Activated naive CD4-positive, alpha-beta T cell treated with anti-CD3 and anti-CD28 coated beads, Interleukin-2, amount 50 U/mL, for 72 hours (primary cell): Measurements from ENCODE around the gene MAST3. TPM values are rescaled to one million over a fixed set of nuclear protein-coding genes. Genes with fewer than 3 reads are reported as not detected.
"Not testable (repeated sequence)": the region's sequence is repeated elsewhere in the genome, so short reads cannot be mapped to it uniquely, and the experiment has no call there.

ENCODE experiments used
- ATAC-seq, 2 donors: fragments of 150-1000 bp; cut with Tn5 transposase; 2 replicates each; pipeline ENCODE4 v1.10.0; 2021; ENCODE audit warnings: mild to moderate bottlenecking in 2 of 2, moderate library complexity in 2 of 2
- DNase-seq, 2 donors: peaks; one replicate each; pipeline ENCODE4 v3.0.0; 2021 to 2022; ENCODE audit warnings: low spot score in 2 of 2
- H3K27ac Mint-ChIP-seq, 2 donors: one replicate each; pipeline ENCODE4 v1.8.0; 2022; ENCODE audit warnings: mild to moderate bottlenecking in 2 of 2, mixed read lengths in 2 of 2
- H3K36me3 Mint-ChIP-seq, 2 donors: one replicate each; pipeline ENCODE4 v1.8.0; 2022; ENCODE audit warnings: mixed read lengths in 2 of 2
- H3K9me3 Mint-ChIP-seq, 2 donors: one replicate each; pipeline ENCODE4 v1.8.0; 2022; ENCODE audit warnings: mixed read lengths in 2 of 2
- total RNA-seq, 2 donors: library from RNA; stranded (reverse); gene quantifications; one replicate each; pipeline ENCODE4 v1.2.3, GENCODE V29; 2022

Gene MAST3
- total RNA-seq, 2 donors from 2014 or later, result 19.5 to 54.6 TPM

DNA sequence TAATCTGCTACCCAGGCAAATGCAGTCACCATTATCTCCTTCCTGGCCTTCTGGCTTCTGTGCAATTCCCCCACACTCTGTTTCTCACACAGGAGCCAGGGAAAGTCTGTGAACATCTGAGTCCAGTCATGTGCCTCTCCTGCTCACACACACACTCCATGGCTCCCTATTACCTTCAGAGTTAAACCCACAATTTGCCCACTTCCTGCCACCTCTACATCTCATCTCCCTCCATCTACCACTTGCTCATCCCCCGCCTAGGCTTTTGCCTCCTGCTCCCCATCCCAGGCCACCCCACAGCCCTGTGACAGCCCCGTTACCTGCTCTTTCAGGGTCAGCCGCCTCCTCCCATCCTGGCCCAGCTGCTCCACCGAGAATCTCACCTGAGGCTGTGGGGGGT is 24.4 kb upstream of the MAST3 start:
- Mint-ChIP-seq H3K9me3 (no peaks in the 10 kb centered on the region), H3K27ac (peak overlapping the region in 1 of 2 donors; percentile 86), H3K36me3 (no peaks in the 10 kb centered on the region)
- ATAC-seq (peak in 1 of 2 donors; percentile 78), DNase-seq (no peak)

DNA sequence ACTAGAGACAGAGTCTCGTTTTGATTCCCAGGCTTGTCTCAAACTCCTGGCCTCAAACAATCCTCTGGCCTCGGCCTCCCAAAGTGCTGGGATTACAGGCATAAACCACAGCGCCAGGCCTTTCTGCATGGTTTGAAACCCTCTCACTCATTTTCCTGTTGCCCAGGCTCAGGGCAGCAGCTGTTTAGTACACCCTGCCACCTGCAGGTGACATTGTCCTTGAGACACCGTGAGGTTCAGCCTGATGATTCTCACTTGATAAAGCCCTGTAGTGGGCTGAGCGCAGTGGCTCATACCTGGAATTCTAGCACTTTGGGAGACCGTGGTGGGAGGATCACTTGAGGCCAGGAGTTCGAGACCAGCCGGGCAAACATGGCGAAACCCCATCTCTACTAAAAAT is 23.4 kb upstream of the MAST3 start:
- no peaks in the 10 kb centered on the region for H3K9me3 Mint-ChIP-seq
- peak overlapping the region in 1 of 2 donors; percentile 44 for H3K27ac Mint-ChIP-seq
- ATAC-seq (no peak), DNase-seq (no peak)
- no peaks in the 10 kb centered on the region for H3K36me3 Mint-ChIP-seq

DNA sequence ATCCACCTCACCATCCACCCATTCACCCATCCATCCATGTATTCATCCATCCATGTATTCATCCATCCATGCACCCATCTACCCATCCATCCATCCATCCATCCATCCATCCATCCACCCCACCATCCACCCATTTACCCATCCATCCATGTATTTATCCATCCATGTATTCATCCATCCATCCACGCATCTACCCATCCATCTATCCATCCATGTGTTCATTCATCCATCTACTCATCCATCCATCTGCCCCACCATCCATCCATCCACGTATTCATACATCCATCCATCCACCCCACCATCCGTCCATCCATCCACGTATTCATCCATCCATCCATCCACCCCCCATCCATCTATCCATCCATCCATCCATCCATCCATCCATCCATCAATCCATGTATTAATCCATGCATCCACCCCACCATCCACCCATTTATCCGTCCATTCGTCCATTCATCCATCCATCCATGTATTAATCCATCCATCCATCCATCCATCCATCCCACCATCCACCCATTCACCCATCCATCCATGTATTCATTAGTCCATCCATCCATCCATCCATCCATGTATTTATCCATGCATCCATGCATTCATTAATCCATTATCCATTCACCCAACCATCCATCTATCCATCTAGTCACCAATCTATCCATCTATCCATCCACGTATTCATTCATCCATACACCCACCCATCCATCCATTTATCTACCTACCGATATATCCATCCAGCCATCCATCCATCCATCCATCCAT is 13.5 kb upstream of the MAST3 start:
- no peak overlapping the region for H3K27ac Mint-ChIP-seq

DNA sequence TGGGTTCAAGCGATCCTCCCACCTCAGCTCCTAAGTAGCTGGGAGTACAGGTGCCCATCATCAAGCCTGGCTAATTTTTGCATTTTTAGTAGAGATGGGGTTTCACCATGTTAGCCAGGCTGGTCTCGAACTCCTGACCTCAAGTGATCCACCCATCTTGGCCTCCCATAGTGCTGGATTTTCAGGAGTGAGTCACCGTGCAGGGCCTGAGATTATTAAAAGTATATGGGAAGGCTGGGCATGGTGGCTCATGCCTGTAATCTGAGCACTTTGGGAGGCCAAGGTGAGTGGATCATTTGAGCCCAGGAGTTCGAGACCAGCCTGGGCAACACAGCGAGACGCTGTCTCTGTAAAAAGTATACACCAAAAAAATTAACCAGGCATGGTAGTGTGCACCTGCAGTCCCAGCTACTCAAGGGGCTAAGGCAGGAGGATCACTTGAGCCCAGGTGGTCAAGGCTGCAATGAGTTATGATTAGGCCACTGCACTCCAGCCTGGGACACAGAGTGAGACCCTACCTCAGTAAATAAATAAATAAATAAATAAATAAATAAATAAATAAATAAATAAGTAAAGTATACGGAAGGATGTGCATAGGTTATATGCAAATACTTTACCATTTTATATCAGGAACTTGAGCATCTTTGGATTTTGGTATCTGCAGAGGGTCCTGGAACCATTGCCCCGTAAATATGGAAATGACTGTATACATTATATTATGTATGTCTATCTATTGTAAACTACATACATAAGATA is 11.7 kb upstream of the MAST3 start:
- peaks cover 0 to 8% of the 10 kb centered on the region in 2 donors for H3K36me3 Mint-ChIP-seq
- no peak for DNase-seq
- H3K27ac Mint-ChIP-seq, result peak overlapping the region; percentile 89 to 97
- peaks cover 6 to 10% of the 10 kb centered on the region in 2 donors for H3K9me3 Mint-ChIP-seq
- no peak for ATAC-seq

More for the DNA sequence above, 13.5 kb upstream of the MAST3 start:
- peaks cover 6 to 10% of the 10 kb centered on the region in 2 donors for H3K9me3 Mint-ChIP-seq
- DNase-seq, result no peak
- peaks cover 0 to 8% of the 10 kb centered on the region in 2 donors for H3K36me3 Mint-ChIP-seq
- no peak for ATAC-seq

DNA sequence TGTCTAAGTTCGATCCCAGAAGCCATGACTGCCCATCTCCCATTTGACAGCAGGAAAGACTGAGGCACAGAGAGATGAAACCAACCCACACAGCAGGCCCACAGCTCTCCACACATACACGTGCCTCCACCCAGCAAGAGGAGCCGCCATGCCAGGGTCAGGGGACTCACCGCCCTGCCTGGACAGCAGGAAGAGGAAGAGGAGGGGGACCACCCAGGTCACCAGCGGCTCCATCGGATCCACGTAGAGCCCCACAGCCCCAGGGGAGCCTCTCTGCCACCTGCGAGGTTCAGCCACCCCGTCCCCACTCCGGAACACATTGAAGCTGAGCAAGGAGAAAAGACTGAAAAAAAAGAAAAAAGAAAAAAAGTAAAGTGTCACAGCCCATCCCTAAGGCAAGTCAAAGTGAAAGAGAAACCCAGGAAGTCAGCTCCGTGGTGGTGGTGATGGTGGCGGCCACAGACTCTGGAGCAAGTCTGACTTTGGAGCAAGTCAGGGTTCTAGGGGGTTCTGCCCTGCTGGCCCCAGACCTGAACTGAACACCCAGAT is 10.9 kb upstream of the MAST3 start, which contains the start of gene IL12RB1:
IL12RB1 (minus strand) TSS at position 345 of the 549 bp plus-strand sequence; CDS start at position 234, 111 bp downstream.
- Mint-ChIP-seq H3K9me3 (peaks cover 6 to 10% of the 10 kb centered on the region in 2 donors), H3K27ac (peak within 1 kb of the TSS; percentile 89 to 97), H3K36me3 (peaks cover 0 to 8% of the 10 kb centered on the region in 2 donors)
- DNase-seq (peak; percentile 58 to 83), ATAC-seq (peak; percentile 69 to 78)

DNA sequence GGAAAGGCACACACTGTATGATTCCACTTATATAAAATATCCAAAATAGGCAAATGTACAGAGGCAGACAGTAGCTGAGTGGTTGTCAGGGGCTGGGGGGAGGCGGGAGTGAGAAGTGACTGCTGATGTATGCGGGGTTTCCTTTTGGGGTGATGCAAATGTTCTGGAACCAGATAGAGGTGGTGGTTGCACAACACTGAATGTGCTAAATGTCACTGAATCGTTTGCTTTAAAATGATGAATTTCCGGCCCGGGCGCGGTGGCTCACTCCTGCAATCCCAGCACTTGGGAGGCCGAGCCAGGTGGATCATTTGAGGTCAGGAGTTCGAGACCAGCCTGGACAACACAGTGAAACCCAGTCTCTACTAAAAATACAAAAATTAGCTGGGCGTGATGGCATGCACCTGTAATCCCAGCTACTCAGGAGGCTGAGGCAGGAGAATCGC is 8.5 kb upstream of the MAST3 start:
- peak; percentile 62 to 65 for ATAC-seq
- H3K9me3 Mint-ChIP-seq, H3K36me3 Mint-ChIP-seq: not testable (repeated sequence)
- DNase-seq, result peak; percentile 43 to 85
- peak overlapping the region; percentile 91 to 97 for H3K27ac Mint-ChIP-seq

DNA sequence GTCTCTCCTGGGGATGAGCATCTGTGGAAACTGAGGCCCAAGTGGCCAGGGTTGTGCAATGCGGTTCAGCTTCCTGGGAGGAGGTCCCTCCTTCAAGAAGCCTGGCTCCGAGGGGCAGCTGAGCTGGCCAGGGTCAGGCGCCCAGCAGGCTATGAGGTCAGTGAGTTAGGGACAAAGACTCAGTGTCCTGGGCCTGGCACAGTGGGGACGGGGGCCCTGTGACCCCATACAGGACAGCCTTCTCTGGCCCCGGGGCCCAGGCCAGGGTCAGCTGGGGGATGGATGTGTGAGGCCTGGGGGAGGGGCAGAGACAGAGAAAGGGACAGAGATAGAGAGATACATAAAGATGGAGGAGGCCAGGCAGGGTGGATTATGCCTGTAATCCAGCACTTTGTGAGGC is 7.9 kb upstream of the MAST3 start:
- ATAC-seq (no peak), DNase-seq (no peak)
- Mint-ChIP-seq H3K9me3 (no peaks in the 10 kb centered on the region), H3K36me3 (no peaks in the 10 kb centered on the region), H3K27ac (peak overlapping the region; percentile 95 to 97)

DNA sequence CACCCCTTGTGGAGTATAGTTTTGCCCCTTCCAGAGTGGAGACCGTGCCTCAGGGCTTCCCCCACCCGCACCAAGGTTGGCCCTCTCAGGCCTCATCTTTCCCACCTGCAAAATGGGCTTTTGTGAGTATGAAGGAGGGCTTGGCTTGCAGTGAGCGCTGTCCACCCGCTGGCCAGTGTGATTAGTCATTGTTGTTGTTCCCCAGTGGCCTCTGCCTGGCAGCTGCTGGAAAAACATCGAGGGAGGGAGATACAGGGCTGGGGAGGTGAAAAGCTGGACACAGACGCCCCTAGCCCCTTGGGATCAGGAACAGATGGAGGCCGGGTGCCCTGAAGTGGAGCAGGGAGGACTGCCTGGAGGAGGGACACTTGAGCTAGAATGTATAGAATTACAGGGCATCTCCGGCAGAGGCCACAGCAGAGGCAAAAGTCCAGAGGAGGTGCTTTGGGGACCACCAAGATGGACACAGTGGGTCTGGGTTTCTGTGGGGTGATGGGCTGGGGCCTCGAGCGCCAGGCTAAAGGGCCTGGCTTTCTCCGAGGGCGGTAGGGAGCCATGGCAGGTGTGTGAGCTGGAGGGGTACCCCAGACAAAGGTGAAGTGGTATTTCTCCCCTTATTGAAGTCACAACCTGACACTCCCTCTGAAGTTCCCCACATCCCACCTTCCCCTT is 6.9 kb upstream of the MAST3 start:
- DNase-seq (no peak), ATAC-seq (no peak)

DNA sequence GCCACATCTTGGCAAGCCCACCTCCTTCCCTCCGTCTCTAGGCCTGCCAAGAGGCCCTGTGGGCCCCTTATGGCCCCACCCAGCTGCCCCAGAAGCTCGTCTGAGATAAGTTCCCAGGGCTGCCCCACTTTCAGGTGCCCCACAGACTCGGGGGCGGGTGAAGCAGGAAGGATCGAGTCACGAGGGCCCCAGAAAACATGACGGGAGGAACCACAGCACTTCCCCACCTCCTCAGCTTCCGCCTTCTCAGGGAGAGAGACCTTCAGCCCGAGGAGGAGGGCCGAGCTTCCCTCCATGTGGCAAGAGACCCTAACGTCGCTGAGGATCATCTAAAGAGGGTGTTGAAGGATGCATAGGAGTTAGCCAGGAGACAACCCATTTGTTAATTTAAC is 6.4 kb upstream of the MAST3 start:
- DNase-seq (peak; percentile 66 to 86), ATAC-seq (peak; percentile 64 to 73)
- Mint-ChIP-seq H3K9me3 (no peaks in the 10 kb centered on the region), H3K27ac (peak overlapping the region; percentile 95 to 97), H3K36me3 (no peaks in the 10 kb centered on the region)

More for the DNA sequence above, 6.9 kb upstream of the MAST3 start:
- Mint-ChIP-seq H3K36me3 (no peaks in the 10 kb centered on the region), H3K9me3 (no peaks in the 10 kb centered on the region), H3K27ac (peak overlapping the region; percentile 95 to 97)

DNA sequence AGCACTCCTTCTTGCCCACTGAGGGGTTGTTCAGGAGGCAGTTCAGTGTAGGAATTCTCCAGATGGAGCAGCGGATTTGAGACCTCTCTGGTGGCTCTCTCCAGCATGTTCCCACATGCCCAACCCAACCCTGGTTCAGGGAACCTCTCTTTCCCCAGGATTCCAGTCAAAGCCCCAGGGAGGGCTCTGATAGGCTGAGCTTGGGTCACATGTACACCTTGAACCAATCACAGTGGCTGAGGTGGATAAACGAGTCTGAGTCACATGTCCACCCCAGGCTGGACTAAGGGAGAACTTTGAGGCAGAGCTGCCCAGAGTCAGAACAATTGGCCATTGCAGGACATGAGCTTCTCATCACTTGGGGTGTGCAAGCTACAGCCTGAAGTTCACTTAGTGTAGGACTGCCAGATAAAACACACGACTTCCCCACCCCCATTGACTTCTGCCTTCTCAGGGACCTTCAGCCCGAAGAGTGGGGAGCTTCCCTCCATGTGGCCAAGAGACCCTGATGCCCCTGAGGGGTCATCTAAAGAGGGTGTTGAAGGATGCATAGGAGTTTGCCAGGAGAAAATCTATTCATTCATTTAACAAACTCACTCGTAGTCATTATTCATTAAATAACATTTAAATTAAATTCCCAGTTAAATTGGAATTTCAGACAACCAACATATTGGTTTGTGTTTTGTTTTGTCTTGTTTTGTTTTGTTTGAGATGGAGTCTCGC is 4.0 kb upstream of the MAST3 start:
- Mint-ChIP-seq H3K36me3 (no peaks in the 10 kb centered on the region), H3K27ac (no peak overlapping the region), H3K9me3 (no peaks in the 10 kb centered on the region)
- ATAC-seq (no peak), DNase-seq (no peak)

DNA sequence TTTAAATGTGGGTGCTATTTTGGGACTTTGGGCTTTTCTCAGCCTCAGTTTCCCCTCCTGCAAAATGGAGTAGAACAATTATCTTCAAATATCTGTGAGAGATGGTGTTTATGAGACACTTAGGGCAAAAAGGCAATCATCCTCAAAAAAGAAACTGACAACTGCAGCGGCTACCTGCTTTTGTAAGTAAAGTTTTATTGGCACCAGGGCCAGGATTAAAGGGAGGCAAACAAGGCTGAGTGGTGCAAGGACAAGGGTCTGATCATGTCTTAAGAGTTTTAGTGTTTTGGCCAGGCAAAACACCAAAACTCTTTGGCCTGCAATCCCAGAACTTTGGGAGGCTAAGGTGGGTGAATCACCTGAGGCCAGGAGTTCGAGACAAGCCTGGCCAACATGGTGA is 1.3 kb upstream of the MAST3 start:
- DNase-seq (no peak), ATAC-seq (no peak)
- Mint-ChIP-seq H3K9me3 (no peaks in the 10 kb centered on the region), H3K27ac (peak overlapping the region in 1 of 2 donors; percentile 65), H3K36me3 (no peaks in the 10 kb centered on the region)

DNA sequence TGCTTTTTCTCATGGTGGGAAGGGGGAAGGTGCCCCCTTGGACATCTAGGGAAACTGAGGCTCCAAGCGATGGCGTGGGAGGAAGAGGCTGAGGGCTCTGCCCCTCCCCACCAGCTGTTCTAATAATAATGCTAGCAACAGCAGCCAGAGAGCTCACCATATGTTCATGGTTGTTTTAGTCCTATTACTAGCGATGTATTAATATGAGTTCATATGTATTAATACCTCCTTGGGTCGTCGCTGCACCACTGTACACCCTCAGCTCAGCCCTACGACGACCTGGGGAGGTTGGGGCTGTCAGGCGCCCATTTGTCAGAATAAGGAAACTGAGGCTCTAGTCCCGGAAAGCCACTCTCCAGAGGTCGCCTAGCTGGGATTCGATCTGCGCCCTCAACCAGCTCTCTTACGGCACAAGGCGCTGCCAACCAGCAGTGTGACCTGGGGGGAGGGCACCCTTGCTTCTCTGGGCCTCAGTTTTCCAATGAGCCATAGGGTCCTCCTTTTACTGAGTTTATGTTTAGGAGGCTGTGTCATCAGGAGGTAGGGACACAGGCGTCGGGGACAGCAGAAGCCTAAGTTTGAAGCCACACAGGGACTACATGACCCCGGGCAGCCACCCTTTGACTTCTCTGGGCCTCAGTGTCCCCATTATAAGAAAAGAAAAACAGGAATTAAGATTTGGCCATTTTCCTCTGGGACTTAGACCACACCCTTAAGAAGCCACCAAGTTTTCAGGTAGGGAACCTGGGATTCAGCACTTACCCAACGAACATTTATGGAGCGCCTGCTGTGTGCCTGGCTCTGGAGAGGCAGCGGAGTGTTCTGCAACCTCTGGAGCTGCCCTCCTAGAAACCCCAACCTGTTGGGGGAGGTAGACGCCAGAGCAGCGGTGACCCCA is 664 bp downstream of the MAST3 start:
- Mint-ChIP-seq H3K9me3 (no peaks in the 10 kb centered on the region), H3K27ac (peak overlapping the region; percentile 13 to 77), H3K36me3 (no peaks in the 10 kb centered on the region)
- ATAC-seq (peak; percentile 7 to 79), DNase-seq (peak in 1 of 2 donors; percentile 73)

DNA sequence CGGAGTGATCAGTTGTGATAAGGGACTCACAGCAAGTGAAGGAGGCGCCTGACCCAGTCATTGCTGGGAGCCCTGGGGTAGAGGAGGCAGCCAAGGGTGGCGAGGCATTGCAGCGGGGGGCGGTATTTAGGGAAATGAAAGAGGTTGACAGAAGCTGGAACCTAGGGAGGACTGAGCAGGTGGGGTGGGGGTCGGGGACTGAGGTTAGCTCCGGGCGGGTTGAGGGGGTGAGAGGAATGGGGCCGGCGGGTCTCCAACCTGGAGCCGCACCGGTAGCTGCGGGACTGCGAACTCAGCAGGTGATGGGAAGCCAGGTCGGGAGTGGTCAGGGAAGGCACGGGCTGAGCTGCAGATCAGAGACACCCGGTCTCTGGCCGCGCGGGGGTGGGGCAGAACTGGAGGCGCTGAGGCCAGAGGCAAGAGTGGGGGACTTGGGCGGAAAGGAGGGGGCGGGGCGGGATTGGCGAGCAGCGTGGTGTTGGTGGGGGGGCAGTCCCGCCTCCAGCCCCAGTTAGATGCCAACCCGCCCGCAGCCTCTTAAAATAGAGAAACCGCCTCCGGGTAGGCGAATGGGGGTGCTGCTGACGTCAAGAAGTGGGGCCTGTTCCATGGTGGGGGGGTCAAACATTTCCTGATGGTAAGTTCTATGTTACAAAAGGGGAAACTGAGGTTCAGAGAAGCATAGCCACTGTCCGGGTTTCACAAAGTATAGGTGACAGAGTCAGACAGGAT is 1.5 kb downstream of the MAST3 start:
- DNase-seq (peak in 1 of 2 donors; percentile 67), ATAC-seq (peak; percentile 7 to 32)
- Mint-ChIP-seq H3K9me3 (no peaks in the 10 kb centered on the region), H3K27ac (peak overlapping the region; percentile 13 to 77), H3K36me3 (no peaks in the 10 kb centered on the region)

DNA sequence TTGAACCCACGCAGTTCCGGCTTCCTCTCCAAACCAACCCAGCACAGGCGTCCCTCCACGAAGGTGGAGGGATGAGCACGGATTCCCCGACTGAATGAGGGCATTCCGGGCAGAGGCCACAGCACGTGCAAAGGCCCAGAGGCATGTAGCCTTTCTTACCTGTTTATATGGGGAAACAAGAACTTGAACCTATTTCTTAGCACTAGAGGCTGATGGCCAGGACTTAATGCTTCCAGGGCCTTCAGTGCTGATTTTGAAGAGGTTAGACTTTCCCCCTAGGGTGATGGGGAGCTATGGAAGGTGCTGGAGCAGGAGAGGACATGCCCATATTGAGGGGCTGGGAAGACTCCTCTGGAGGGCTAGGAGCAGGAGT is 2.0 kb downstream of the MAST3 start:
- peak overlapping the region; percentile 11 to 77 for H3K27ac Mint-ChIP-seq
- DNase-seq (no peak), ATAC-seq (no peak)
- no peaks in the 10 kb centered on the region for H3K9me3 Mint-ChIP-seq
- H3K36me3 Mint-ChIP-seq, result no peaks in the 10 kb centered on the region

DNA sequence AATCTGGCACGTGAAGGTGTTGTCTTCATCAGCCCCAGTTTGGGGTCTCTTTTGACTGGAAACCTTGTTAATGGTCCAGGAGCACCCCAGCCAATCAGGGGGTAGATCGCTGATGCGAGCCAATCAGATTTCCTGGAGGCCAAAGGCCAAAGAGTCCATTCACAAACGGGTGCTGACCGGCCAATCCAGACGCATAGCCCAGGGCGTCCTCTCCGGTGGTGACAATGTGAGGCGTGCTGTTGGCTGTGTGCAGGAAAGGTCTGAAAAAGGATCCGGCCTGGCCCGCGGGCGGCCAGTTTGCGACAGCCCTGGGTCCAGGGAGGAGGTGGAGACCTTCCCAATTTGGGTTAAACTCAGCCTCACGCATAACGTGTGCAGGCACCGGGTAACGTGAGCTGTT is 3.1 kb downstream of the MAST3 start:
- no peak overlapping the region for H3K27ac Mint-ChIP-seq
- DNase-seq (no peak), ATAC-seq (no peak)
- no peaks in the 10 kb centered on the region for H3K9me3 Mint-ChIP-seq
- no peaks in the 10 kb centered on the region for H3K36me3 Mint-ChIP-seq
